ENCODE data around the gene HTR4. TPM values are rescaled to one million over a fixed set of nuclear protein-coding genes. Genes with fewer than 3 reads are reported as not detected.

Gene HTR4
- total and polyA plus RNA-seq, 2 of the 4 experiments (the other 2 are of a cell fraction): not detected

- TF ChIP-seq RFX5 (IDR thresholded peaks at IDR 0.05; ENCODE audit: low read depth, low read length) (no peak), RAD21 (IDR thresholded peaks at IDR 0.05; ENCODE audit: low read length) (no peak), SMC3 (IDR thresholded peaks at IDR 0.05; ENCODE audit: low read depth, low read length) (no peak), POLR2A (IDR thresholded peaks at IDR 0.05; ENCODE audit: low read depth, low read length) (no peak), CTCF (conservative IDR thresholded peaks at IDR 0.05; ENCODE audit: low read depth, low read length) (no peak), ELK1 (IDR thresholded peaks at IDR 0.05; ENCODE audit: borderline replicate concordance, low read depth, low read length) (no peak), CEBPB (IDR thresholded peaks at IDR 0.05; ENCODE audit: low read depth, low read length) (no peak), FOS (IDR thresholded peaks at IDR 0.05; ENCODE audit: low read depth, low read length) (no peak), NFE2L2 (IDR thresholded peaks at IDR 0.05; ENCODE audit: low read depth, low read length) (no peak)
Observed at GRCh38 chr5:148483750-148484149, 170.6 kb downstream of the HTR4 start.

More at GRCh38 chr5:148483750-148484149, 170.6 kb downstream of the HTR4 start:
- no peak overlapping the region for H2BK15ac ChIP-seq (ENCODE audit: low read depth, low read length)
- DNase-seq (no peak), ATAC-seq (ENCODE audit: low read depth) (no peak)
- no peak overlapping the region for H3K4me2 ChIP-seq (ENCODE audit: low read depth, low read length)
- H3K9me1 ChIP-seq (ENCODE audit: insufficient read depth, low read length): no peaks in the 10 kb centered on the region
- no peak overlapping the region for H3K4me3 ChIP-seq (ENCODE audit: insufficient read depth, low read depth, low read length)
- no peak overlapping the region for H4K8ac ChIP-seq (ENCODE audit: low read depth in 2 of 2, low read length in 2 of 2)
- ChIA-PET CTCF (interaction anchor here (0.6 to 1.8 kb wide), 3 partner anchors 40 to 660 kb away, joined by 5 to 11 read pairs (median 7); no protein-coding TSS in a partner anchor), POLR2A (ENCODE audit: unreplicated experiment) (no interaction called here)
- no peaks in the 10 kb centered on the region for H3K4me1 ChIP-seq (ENCODE audit: control insufficient read depth, insufficient read depth, low read length)
- no peak overlapping the region for H4K91ac ChIP-seq (ENCODE audit: insufficient read depth, low read depth, low read length)
- H3K79me1 ChIP-seq (ENCODE audit: low read depth in 1 of 2, low read length in 2 of 2): no peaks in the 10 kb centered on the region
- H4K20me1 ChIP-seq (ENCODE audit: insufficient read depth, low read length): no peaks in the 10 kb centered on the region
- H3K56ac ChIP-seq (ENCODE audit: extremely low read depth, insufficient read depth, low read length): no peak overlapping the region
- H3K9me3 ChIP-seq (ENCODE audit: control insufficient read depth, insufficient read depth, low read length): no peaks in the 10 kb centered on the region
- peaks cover 11% of the 10 kb centered on the region for H3K27me3 ChIP-seq (ENCODE audit: control insufficient read depth, insufficient read depth, low read length)
- H3K14ac ChIP-seq (replicated peaks; ENCODE audit: low read depth, low read length): no peak overlapping the region
- no peak overlapping the region for H2AK5ac ChIP-seq (ENCODE audit: low read depth, low read length)
- H4K5ac ChIP-seq (ENCODE audit: low read depth, low read length): no peak overlapping the region
- intact Hi-C loops (cut with micrococcal nuclease): loop anchor here (1.0 kb wide), 2 partner anchors 14 to 304 kb away; no protein-coding TSS in a partner anchor
- H2BK5ac ChIP-seq (ENCODE audit: low read depth, low read length, poor library complexity, severe bottlenecking): no peak overlapping the region
- no peak overlapping the region for H3K9ac ChIP-seq (ENCODE audit: low read depth, low read length)
- H3K18ac ChIP-seq (ENCODE audit: low read depth, low read length): no peak overlapping the region
- H2BK20ac ChIP-seq (ENCODE audit: low read depth, low read length): no peak overlapping the region
- no CpG with 5 or more reads among the region's 3 CpGs for WGBS, 2 experiments (ENCODE audit: extremely low coverage in 2 of 2, insufficient read length in 1 of 2)
- in situ Hi-C loops (cut with MboI; ENCODE audit: low sequenced_read_pairs): no loop called here
- H3K27ac ChIP-seq (ENCODE audit: insufficient read depth, low read length): no peak overlapping the region
- dilution Hi-C loops (cut with HindIII; ENCODE audit: low sequenced_read_pairs, unreplicated experiment): no loop called here
- H2AFZ ChIP-seq (replicated peaks; ENCODE audit: low read length, poor library complexity): no peak overlapping the region
- no TSS peak for BruUV-seq (replicated peaks)
- no peak overlapping the region for H2BK120ac ChIP-seq (ENCODE audit: low read depth, low read length)
- H3K4ac ChIP-seq (ENCODE audit: low read depth, low read length): no peak overlapping the region
- no peaks in the 10 kb centered on the region for H3K36me3 ChIP-seq (ENCODE audit: control insufficient read depth, insufficient read depth, low read length)
- no peak overlapping the region for H2AK9ac ChIP-seq (replicated peaks; ENCODE audit: low read depth, low read length, poor library complexity)
- H3K23ac ChIP-seq (ENCODE audit: low read depth, low read length): no peak overlapping the region

Measured in IMR-90 (cell line).